Measurements from ENCODE around the gene IGSF23. TPM values are rescaled to one million over a fixed set of nuclear protein-coding genes. Genes with fewer than 3 reads are reported as not detected.
"Not testable (repeated sequence)": the region's sequence is repeated elsewhere in the genome, so short reads cannot be mapped to it uniquely, and the experiment has no call there.

The IGSF23 gene
- polyA plus RNA-seq, 1 donor = 0.83 TPM

DNA sequence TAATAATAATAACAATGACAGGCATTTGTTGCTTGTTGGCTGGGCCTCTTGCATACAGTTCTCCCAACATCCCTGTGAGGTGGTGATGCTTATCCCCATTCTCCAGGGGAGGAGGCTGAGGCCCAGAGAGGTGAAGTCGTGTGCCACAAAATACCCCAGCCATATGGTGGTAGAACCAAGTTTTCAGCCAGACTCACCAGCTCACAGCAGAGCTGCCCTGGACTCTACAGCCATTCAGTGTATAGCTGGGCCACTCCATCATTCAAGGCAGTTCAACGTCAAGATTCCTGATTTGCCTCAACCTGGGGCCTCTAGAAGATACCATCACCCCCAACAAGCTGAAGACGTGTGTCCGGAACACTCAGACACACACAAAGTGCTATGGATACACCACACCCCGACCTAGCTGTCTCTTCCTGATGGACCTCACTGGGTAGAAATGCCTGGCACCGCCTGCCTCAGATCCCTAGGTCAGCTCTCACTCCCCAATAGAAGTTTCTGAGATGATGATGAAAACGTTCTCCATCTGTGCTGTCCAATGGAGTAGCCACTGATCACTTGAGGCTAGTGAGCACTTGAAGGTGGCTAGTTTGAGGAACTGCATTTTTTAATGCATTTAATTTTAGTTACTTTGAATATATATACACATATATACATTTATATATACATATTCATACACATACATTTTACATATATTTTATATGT lies 53.6 kb downstream of the IGSF23 start:
- no peak for DNase-seq

DNA sequence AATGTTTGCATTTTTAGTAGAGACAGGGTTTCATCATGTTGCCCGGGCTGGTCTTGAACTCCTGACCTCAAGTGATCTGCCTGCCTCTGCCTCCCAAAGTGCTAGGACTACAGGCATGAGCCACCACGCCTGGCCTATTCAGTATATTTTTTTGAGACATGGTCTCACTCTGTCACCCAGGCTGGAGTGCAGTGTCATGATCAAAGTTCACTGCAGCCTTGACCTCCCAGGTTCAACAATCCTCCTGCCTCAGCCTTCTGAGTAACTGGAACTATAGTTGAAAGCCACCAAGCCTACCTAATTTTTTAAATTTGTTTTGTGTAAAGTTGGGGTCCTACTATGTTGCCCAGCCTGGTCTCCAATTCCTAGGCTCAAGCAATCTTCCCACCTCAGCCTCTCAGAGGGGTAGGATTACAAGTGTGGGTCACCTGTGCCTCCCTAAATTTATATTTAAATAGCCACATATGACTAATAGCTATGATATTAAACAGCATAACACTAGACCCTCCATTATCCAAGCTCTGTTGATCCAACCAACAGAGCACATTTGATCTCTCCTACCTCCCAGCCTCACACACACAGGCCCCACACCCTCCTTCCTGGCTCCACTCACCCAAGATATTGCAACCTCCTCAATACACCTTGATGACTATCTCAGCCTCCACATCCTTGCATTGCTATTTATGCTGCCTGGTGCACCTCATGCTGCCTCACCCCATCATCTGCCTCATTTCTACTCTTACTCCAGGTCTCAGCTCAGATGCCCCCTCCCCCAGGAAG lies 55.8 kb downstream of the IGSF23 start:
- no peak for DNase-seq

DNA sequence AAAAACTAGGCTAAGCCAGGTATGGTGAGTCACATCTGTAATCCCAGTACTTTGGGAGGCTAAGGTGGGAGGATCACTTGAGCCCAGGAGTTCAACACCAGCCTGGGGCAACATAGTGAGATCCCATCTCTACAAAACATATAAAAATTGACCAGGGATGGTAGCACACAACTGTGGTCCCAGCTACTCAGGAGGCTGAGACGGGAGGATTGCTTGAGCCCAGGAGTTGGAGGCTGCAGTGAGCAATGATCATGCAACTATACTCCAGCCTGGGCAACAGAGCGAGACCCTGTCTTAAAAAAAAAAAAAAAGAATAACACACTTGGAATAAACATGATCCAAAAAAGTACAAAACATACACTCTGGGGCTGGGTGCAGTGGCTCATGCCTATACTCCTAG lies 56.7 kb downstream of the IGSF23 start:
- DNase-seq = not testable (repeated sequence)

DNA sequence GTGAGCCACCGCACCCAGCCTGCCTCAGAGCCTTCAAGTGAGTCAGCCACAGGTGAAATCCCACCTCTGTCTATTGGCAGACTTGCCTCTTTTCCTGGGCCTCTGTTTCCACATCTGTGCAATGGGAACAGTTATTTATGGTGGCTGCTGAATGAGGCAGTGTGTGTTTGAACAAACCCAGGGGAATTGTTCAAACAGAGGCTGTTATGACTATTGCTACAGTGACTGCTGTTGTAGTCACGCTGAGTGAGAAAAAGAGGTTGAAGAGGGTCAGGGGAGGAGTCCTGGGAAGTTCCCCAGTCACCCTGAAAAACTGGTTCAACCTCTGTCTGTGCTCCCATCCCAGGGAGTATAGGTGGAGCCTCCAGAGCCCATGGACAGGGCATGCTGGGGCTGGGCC lies 58.0 kb downstream of the IGSF23 start, which contains the start of gene CEACAM19:
Gene CEACAM19 (plus strand): TSS at position 83 of the 400 bp plus-strand sequence. CDS start 450 bp downstream, outside the sequence.
- DNase-seq = no peak

DNA sequence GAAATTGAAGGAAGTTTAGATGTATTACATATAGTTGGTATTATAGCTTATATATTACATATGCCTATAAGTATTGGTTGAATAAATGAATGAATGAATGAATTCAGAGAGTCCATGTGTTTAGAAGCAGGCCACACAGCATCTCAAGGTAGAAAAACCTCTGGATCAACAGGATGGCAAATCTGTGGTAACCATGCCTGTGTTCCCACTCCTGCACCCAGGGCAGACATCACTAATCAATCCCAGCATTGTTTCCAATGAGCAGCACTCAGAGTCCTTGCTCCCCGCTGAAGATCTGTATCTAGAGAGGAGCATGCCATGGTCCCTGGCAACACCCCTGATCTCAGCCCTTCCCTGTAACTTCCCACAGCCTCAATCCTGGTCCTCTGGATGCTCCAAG lies 58.9 kb downstream of the IGSF23 start:
- DNase-seq = no peak

DNA sequence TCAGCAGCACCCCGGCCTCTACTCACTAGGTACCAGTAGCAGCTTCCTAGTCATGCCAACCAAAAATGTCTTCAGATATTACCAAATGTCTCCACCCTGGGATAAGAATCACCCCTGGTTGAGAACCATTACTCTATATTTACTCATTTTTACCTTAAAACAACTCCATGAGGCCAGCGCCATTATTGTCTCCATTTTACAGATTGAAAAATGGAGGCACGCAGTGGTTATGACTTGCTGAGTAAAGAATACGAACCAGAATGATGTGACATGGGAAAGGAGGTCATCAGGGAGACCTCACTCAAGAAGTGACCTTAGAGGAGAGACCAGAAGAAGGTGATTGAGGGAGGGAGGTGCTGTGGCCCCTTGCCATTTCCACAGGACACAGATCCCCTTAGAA lies 60.1 kb downstream of the IGSF23 start:
- no peak for DNase-seq

DNA sequence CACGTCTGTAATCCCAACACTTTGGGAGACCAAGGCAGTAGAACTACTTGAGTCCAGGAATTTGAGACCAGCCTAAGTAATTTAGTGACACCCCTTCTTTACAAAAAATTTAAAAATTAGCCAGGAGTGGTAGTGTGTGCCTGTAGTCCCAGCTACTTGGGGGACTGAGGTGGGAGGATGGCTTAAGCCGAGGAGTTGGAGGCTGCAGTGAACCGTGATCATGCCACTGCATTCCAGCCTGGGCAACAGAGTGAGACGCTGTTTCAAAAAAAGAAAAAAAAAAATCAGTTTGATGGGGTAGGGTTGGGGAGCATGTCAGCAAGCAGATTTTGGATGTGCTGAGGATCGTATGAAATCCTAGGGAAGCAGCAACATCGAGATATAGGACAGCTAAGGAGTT lies 62.2 kb downstream of the IGSF23 start:
- DNase-seq = no peak

DNA sequence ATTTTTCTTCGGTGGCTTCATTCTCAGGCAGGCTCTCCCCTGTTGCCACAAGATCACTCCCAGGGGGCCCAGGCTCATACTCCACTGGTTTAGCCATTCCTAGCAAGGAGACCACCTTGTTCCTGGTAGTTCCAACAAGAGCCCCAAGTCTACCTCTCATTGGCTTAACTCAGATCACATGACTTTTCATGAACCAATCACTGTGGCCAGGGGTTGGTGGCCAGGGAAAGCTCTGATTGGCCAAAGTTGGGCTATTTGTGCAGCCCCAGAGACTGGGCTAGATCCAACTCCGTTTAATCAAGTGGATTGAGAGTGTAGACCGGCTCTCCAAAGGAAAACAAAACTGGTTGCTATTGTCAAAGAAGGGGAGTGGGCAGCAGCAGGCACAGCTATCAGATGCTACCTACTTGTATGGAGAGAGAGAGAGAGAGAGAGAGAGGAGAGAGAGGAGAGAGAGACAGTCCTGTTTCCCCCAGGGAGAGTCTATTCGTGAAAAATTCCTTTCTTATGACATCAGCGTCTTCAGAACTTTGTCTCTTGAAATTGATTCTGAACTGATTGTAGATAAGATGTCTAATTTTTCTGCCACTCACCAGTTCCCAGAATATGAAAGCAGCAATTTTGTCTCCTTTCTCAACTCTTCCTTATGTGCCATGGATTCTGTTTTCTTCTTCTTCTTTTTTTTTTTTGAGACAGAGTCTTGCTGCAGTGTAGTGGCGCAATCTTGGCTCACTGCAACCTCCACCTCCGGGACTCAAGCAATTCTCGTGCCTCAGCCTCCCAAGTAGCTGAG lies 63.9 kb downstream of the IGSF23 start:
- no peak for DNase-seq

DNA sequence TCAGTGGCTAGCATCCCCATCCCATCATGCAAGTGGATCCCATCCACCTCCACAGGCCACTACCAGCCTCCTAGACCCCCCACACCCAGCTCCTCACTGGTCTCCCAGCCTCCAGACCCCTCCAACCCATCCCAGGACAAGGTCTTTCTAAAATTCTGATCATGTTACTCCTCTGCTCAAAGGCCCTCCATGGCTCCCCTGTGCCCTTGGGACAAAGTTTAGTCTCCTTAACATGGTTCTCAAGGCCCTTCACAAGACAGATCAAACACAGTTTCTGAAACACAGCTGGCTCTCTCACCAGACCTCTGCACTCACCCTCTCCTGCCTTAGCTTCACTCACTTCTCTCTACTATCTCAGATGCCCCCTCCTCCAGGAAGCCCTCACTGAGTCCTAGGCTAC lies 67.2 kb downstream of the IGSF23 start:
- DNase-seq = no peak

DNA sequence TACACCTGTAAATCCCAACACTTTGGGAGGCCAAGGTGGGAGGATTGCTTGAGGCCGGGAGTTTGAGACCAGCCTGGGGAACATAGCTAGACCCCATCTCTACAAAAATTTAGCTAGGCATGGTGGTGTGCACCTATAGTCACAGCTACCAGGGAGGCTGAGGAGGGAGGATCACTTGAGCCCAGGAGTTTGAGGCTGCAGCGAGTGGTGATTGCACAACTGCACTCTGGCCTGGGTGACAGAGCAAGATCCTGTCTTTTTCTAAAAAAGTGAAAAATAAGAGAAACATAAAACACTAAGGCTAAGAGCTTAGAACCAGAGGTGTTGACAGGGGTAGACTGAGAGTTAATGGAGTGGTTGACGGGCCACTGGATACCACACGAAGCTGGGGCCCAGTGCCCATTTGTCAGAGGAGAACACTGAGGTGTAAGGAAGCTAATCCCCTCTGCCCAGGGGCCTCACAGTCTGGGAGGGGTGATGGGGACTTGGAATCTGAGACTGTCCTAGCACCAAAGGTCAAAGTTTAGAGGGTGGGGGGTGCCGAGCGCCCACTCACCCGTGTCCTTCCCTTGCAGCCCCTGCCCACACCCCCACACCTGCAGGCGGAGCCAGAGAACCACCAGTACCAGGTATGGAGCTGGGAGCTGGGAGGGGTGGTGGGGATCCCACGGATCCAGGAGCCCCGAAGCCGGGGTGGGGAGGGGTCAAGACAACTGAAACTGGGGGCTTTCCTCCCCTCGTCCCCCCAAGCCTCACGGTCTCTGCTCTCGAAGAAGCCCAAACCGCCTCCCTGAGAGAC lies 68.8 kb downstream of the IGSF23 start:
- no peak for DNase-seq

DNA sequence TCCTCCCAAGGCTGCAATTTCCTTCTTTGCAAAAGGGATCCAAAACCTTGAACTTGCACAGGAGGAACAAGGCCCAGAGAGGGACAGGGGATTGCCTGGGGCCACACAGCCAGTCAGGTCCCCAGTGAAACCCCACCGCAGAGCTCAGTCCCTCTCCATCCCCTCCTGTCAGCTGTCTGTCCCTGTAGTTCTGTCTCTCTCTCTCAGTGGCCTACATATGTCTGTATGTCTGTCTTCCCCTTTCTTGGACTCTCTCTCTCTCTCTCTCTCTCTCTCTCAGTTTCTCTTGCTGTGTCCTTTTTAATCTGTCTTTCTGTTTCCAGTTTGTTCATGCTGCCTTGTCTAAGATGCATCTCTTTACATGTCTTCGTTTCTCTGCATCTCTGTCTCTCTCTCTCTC lies 69.4 kb downstream of the IGSF23 start:
- no peak for DNase-seq

DNA sequence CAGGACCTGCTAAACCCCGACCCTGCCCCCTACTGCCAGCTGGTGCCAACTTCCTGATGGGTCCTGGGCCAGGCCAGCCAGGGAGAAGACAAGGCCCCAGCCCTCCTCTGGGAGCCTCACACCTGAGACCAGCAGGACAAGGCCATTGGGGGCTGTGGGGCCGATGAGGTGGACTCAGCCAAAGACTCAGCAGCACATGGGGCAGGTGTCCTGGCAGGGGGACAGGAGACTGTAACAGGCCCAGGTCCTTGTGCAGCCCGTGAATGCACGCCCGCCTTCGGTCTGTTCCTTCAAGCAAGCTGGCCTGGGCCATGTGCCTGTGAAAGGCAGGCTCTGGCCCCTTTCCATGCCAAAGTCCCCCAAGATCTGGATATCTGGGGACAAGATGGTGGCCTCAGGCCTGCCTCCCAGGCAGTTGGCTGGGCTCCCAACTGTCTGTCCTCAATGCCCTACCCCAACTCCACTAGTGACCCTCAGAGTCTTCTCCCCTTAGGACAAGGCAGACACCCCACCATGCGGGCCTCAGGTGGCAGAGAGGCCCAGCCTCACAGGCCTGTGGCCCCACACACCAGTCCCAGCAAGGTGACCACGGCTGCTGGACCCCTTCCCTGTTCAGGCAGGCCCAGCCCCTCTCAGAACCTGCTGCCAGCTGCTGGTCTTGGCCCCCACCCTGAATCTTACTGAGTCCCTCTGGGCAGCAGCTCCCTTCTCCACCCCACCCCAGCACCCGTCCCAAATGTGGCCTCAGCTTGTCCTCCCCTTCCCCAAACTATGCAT lies 70.3 kb downstream of the IGSF23 start:
- no peak for DNase-seq

DNA sequence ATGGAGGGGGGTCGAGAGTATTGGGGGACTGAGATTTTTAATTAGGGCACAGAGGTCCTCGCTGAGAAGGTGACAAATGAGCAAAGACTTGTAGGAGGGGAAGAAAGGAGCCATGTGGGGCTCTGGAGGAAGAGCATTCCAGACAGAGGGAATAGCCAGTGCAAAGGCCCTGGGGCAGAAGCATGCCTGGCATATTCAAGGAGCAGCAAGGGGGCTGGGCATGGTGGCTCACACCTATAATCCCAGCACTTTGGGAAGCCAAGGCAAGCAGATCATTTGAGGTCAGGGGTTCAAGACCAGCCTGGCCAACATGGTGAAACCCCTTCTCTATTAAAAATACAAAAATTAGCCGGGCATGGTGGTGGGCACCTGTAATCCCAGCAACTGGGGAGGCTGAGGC lies 71.0 kb downstream of the IGSF23 start:
- DNase-seq = not testable (repeated sequence)

DNA sequence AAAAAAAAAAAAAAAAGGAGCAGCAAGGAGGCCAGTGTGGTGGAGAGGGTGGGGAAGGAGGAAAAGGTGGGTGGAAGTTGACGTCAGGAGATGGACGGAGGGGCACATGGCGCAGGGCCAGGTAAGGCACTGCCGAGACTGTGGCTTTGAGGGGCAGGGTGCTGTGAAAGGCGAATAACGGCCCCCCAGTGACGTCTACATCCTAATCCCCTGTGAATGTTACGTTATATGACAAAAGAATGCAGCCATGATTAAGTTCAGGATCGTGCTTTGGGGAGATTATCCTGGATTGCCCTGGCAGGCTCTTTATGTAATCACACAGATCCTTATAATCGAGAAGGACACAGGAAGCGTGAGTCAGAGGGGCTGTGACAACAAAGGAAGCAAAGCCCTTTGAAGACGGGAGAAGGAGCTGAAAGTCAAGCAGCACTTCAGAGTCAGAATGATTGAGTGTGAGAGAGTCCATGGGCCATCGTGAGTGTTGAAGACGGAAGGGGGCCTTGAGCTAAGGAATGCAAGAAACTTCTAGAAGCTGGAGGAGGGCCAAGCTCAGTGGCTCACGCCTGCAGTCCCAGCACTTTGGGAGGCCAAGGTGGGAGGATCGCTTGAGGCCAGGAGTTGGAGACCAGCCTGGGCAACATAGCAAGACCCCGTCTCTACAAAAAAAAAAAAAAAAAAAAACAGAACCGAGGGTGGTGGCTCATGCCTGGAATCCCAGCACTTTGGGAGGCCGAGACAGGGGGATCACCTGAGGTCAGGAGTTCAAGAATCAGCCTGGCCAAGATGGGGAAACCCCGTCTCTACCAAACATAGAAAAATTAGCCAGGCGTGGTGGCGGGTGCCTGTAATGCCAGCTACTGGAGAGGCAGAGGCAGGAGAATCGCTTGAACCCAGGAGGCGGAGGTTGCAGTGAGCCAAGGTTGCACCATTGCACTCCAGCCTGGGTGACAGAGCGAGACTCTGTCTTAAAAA lies 71.8 kb downstream of the IGSF23 start:
- DNase-seq = no peak

DNA sequence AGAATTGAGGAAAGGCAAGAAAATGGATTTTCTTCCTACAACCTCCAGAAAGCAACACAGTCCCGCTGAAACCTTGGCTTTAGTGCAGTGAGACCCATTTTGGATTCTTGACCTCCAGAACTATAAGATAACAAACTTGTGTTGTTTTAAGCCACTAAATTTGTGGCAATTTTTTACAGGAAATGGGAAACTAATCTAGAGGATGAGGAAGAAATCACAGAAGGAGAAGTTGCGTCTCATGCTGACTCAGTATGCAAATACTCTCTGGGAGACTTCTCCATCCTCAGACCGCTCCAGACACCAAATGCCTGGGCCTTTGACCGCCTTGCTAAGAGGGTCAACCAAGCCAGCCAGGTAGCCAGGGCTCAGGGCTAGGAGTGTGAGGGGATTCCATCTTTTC lies 72.5 kb downstream of the IGSF23 start:
- DNase-seq = no peak
